Peyer's patch (tissue), 4 donors: ENCODE measurements around the gene MT1A.

Experiments
- POLR2A ChIP-seq, 2 donors: fragments of 450-650 bp; IDR thresholded peaks; one replicate each; pipeline ENCODE4 v1.5.1; 2017; ENCODE audit warnings: antibody characterized with exemption in 2 of 2, mild to moderate bottlenecking in 2 of 2, moderate library complexity in 2 of 2
- TF ChIP-seq, protein P1 (sequence below), 6 experiments: fragments of 450-650 bp in 4 of 6; fragments of 200-600 bp in 2 of 6; sonication (generic) in 1 of 6; IDR thresholded peaks; one replicate each; pipeline ENCODE4 v1.5.1; 2017 to 2019; ENCODE audit warnings: antibody characterized with exemption in 6 of 6, mild to moderate bottlenecking in 3 of 6, moderate library complexity in 1 of 6

DNA sequence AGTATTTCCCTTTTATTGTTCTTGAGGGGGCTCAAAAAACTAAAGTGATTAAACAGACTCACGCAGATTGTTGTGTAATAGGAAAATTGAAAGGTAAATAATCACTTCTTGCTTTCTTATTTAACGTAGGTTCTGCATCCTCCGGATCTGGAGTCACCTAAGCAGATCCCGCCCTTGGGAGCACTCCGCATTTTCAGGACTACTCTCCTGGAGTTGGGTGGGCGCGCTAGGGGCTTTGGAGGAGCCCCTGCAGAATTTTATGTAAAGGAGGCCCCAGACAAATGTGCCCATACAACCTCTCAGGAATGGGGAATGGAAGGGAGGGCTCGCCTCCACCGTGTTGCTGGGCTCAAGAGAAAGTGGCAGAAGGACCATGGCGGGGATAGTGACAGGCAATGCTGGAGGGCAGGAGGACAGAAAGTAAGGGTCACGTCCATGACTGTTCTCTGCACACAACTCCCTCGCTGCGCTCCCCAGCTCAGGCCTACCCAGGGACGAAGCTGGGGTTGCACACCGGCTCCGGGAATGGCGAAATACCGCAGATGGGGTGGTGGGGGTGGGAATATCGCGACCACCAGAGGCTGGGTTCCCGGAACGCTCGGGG is 21.8 kb upstream of the MT1A start:
- TF ChIP-seq, protein P1, sequence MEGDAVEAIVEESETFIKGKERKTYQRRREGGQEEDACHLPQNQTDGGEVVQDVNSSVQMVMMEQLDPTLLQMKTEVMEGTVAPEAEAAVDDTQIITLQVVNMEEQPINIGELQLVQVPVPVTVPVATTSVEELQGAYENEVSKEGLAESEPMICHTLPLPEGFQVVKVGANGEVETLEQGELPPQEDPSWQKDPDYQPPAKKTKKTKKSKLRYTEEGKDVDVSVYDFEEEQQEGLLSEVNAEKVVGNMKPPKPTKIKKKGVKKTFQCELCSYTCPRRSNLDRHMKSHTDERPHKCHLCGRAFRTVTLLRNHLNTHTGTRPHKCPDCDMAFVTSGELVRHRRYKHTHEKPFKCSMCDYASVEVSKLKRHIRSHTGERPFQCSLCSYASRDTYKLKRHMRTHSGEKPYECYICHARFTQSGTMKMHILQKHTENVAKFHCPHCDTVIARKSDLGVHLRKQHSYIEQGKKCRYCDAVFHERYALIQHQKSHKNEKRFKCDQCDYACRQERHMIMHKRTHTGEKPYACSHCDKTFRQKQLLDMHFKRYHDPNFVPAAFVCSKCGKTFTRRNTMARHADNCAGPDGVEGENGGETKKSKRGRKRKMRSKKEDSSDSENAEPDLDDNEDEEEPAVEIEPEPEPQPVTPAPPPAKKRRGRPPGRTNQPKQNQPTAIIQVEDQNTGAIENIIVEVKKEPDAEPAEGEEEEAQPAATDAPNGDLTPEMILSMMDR (IDR thresholded peaks at IDR 0.05): no peak
- TF ChIP-seq POLR2A (IDR thresholded peaks at IDR 0.05): no peak
